ENCODE measurements around the gene HDDC2.

- TF ChIP-seq, protein P1, sequence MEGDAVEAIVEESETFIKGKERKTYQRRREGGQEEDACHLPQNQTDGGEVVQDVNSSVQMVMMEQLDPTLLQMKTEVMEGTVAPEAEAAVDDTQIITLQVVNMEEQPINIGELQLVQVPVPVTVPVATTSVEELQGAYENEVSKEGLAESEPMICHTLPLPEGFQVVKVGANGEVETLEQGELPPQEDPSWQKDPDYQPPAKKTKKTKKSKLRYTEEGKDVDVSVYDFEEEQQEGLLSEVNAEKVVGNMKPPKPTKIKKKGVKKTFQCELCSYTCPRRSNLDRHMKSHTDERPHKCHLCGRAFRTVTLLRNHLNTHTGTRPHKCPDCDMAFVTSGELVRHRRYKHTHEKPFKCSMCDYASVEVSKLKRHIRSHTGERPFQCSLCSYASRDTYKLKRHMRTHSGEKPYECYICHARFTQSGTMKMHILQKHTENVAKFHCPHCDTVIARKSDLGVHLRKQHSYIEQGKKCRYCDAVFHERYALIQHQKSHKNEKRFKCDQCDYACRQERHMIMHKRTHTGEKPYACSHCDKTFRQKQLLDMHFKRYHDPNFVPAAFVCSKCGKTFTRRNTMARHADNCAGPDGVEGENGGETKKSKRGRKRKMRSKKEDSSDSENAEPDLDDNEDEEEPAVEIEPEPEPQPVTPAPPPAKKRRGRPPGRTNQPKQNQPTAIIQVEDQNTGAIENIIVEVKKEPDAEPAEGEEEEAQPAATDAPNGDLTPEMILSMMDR (conservative IDR thresholded peaks at IDR 0.05; ENCODE audit: low read depth, low read length): no peak
- TF ChIP-seq EZH2 (IDR thresholded peaks at IDR 0.05; ENCODE audit: low read length, unreplicated experiment): no peak
Observed at GRCh38 chr6:125257351-125257750, 44.4 kb downstream of the HDDC2 start.
